ENCODE measurements around the gene PLEKHM1.
A peak's percentile ranks its signal among the peaks of the same experiment; 100 is the strongest.
"Not testable (repeated sequence)": the region's sequence is repeated elsewhere in the genome, so short reads cannot be mapped to it uniquely, and the experiment has no call there.

PLEKHM1 gene

GRCh38 chr17:45490615-45491433 is at the start of gene PLEKHM1:
Gene PLEKHM1 (minus strand): TSS chr17:45490721. CDS start chr17:45482484, 8,237 bp downstream.
- peak within 1 kb of the TSS; percentile 72 for H3K4me3 ChIP-seq (ENCODE audit: low read depth, low read length)

DNA sequence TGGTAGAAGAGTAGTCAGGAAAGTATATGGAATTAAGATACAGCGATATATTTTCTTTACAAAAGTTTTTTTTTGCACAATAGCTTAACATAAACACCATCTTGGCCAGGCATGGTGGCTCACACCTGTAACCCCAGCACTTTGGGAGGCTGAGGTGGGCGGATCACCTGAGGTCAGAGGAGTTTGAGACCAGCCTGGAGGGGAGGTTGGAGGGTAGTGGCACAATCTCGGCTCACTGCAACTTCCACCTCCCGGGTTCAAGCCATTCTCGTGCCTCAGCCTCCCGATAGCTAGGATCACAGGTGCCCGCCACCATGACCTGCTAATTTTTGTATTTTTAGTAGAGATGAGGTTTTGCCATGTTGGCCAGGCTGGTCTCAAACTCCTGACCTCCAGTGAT is 47.6 kb upstream of the PLEKHM1 start:
- not testable (repeated sequence) for H3K4me3 ChIP-seq (ENCODE audit: low read depth, low read length)

DNA sequence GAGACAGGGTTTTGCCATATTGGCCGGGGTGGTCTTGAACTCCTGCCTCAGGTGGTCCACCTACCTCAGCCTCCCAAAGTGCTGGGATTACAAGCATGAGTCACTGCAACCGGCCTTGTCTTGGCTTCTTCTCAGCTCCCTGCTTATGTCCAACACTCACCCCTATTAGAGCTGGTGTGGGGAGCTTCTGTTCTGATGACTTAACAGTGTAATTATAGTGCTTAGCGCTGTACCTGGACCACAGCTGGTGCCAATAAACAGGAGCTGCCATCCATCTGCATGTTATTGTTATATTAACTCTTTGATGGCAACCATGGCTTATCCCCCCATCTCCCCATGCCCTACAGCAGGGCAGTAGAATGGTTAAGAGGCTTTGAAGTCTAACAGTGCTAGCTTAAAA is 15.6 kb upstream of the PLEKHM1 start:
- H3K4me3 ChIP-seq (ENCODE audit: low read depth, low read length) = not testable (repeated sequence)

- not testable (repeated sequence) for H3K4me3 ChIP-seq (ENCODE audit: low read depth, low read length)
These were observed 14.7 kb upstream of the PLEKHM1 start for GRCh38 chr17:45505183-45505582.

DNA sequence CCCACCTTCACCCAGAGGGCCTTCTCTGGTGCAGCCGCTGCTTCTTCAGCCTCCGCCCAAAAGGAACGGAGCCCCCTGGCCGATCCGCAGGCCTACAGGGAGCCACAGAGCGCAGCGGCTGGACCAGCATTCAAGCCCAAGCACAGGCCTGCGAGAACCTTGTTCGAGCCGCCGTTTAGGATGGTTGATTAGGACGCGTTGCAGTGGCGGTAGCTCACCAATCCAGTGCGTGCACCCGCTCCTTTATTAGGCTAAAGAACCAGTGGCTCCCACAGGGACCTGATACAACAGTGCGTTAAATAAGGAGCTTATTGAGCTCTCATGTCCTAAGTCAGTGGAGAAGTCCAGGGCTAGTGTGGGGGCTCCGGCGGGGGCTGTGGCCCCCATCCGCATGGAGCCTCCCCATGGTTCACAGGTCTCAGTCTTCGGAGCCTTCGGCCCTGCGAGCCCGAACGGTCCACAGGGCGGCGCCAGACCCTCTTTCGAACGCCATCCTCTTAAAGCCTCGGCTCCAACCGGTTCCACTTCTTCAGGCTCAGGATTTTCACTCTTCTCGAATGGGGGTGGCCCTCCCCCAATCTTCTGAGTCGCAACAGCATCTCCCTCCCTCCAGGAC is 10.7 kb upstream of the PLEKHM1 start:
- not testable (repeated sequence) for H3K4me3 ChIP-seq (ENCODE audit: low read depth, low read length)

DNA sequence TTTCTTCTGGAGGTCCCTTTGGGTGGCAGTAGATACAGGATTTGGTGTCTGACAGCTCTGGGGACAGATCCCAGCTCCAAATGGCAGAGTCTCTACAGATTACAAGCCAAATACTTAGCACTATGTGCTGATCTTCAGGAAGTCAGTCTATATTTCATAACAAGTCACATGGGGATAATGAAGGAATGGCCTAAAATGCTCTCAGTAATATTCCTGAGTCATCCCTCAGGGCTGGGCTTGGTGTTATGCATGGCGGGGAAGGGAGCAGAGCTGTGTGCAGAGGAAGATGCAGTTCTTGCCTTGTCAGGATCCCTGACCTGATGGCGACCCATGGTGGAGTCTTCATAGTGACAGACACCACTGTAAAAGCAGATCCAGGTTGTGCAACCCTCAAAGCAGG is 10.0 kb upstream of the PLEKHM1 start:
- not testable (repeated sequence) for H3K4me3 ChIP-seq (ENCODE audit: low read depth, low read length)

GRCh38 chr17:45499208-45499607 is 8.7 kb upstream of the PLEKHM1 start:
- not testable (repeated sequence) for H3K4me3 ChIP-seq (ENCODE audit: low read depth, low read length)

- H3K4me3 ChIP-seq (ENCODE audit: low read depth, low read length) = not testable (repeated sequence)
These were observed 7.9 kb upstream of the PLEKHM1 start for GRCh38 chr17:45498377-45498776.

- H3K4me3 ChIP-seq (ENCODE audit: low read depth, low read length) = not testable (repeated sequence)
These were observed 6.9 kb upstream of the PLEKHM1 start for GRCh38 chr17:45497449-45497848.

GRCh38 chr17:45496507-45496906 is 6.0 kb upstream of the PLEKHM1 start:
- H3K4me3 ChIP-seq (ENCODE audit: low read depth, low read length) = not testable (repeated sequence)

GRCh38 chr17:45494556-45494955 is 4.0 kb upstream of the PLEKHM1 start:
- H3K4me3 ChIP-seq (ENCODE audit: low read depth, low read length) = not testable (repeated sequence)

DNA sequence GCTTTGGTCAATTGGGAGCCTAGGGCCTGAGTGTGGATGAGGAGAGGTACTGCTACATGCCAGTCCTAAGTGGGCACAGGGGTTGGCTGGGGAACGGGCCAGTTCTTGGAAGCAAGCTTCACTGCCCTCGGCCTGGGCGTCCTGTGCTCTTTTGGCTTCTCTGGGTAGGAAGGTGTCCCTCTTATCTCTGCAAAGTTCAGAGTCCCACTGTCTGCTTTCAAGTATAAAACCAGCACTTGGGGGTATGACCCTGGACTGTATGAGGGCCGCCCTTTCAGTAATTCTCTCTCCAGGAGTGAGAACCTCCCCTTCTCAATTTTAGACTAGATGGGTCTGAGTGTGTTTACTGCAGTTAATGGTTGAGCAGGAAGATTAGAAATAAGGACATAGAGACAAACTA is 1.6 kb upstream of the PLEKHM1 start:
- H3K4me3 ChIP-seq (ENCODE audit: low read depth, low read length) = not testable (repeated sequence)

DNA sequence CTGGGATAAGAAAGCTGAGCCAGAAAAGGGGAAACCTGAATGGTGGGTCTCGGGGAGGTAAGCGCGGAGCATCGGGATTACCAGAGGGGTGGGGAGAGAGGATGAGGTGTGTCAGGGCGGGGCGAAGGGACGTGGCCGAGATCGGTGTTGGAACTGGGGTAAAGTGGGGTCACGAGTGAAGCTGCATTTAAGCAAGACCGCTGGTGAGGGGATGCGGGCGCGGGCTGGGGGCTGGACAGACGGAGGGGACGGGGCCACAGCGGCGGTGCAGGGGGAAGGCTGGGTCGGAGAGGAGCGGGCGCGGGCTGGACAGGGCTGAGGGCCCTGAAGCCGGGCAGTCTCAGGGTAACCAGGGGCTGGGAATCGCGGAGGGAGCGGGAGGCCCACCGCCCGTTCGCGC is 323 bp downstream of the PLEKHM1 start:
- H3K4me3 ChIP-seq (ENCODE audit: low read depth, low read length) = peak overlapping the region; percentile 72

DNA sequence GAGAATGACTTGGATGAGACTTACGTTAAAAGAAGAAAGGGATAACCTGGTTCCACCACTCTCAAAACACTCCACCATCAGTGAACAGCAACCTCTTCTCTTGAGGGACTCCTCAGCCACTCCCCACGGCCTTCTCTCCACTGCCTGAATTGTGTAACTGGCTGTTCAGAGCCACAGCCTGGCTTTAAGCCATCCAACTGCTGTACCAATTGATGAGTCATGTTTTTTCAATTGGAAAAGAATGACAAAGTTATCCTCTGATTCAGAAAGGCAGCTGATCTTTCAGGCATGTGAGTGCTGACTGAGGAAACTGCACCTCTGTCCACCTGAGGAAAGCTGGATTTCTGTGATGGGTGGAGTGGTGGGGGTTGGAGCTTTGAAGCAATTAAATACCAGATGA is 2.8 kb downstream of the PLEKHM1 start:
- H3K4me3 ChIP-seq (ENCODE audit: low read depth, low read length) = not testable (repeated sequence)

GRCh38 chr17:45483591-45484216 is 6.8 kb downstream of the PLEKHM1 start:
- H3K4me3 ChIP-seq (ENCODE audit: low read depth, low read length) = not testable (repeated sequence)

GRCh38 chr17:45483177-45483576 is 7.3 kb downstream of the PLEKHM1 start:
- H3K4me3 ChIP-seq (ENCODE audit: low read depth, low read length) = not testable (repeated sequence)

- not testable (repeated sequence) for H3K4me3 ChIP-seq (ENCODE audit: low read depth, low read length)
These were observed 8.2 kb downstream of the PLEKHM1 start for GRCh38 chr17:45482317-45482716.

- H3K4me3 ChIP-seq (ENCODE audit: low read depth, low read length) = not testable (repeated sequence)
These were observed 15.1 kb downstream of the PLEKHM1 start for GRCh38 chr17:45475436-45475835.

GRCh38 chr17:45472249-45472648 is 18.3 kb downstream of the PLEKHM1 start:
- H3K4me3 ChIP-seq (ENCODE audit: low read depth, low read length) = not testable (repeated sequence)

- not testable (repeated sequence) for H3K4me3 ChIP-seq (ENCODE audit: low read depth, low read length)
These were observed 21.3 kb downstream of the PLEKHM1 start for GRCh38 chr17:45469204-45469563.

DNA sequence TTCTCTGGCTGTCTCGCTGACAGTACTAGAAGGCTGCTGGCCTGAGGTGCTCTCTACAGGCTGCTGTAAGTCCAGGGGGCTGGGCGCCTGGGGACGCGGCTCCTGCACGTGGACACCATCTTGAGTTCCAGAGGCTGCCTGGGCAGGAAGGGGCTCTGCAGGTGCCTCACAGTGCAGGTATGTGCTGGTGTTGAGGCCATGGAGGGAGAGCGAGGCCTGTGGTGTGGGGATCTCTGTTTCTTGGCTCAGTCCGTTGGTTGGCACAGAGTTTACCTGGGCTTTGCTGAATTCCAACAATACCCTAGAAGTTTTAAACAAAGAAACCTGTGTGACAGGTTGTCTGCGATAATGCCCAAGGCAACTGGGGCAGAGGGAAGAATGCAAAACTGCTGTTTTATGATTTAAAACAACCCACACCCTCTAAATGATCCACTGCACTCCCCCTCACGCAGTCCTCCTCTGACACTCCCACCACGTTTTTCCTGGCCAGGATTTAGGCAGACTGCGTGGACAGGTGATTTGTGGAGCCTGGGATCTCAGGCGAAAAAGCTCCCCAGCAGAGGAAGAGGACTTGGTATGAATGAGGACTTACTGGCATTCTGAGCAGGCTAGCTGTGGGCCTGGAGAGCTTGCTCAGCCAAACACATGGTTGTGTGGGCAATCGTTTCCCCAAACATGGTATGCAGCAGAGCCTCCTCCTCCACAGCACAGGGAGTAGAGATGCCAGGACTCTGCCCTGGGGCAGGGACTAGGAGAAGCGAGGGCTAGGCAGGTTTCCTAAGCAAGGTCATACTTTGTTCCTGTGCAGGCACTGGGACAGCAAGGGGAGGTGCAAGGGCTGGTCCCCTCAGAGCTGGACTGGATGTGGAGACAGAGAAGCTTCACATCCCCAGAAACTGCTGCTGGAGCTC is 22.0 kb downstream of the PLEKHM1 start:
- H3K4me3 ChIP-seq (ENCODE audit: low read depth, low read length) = not testable (repeated sequence)
